ENCODE measurements around the gene LRRC25. TPM values are rescaled to one million over a fixed set of nuclear protein-coding genes. Genes with fewer than 3 reads are reported as not detected.

LRRC25 gene
- total RNA-seq, 2 donors from 2014 or later = 1.6 to 5.5 TPM

DNA sequence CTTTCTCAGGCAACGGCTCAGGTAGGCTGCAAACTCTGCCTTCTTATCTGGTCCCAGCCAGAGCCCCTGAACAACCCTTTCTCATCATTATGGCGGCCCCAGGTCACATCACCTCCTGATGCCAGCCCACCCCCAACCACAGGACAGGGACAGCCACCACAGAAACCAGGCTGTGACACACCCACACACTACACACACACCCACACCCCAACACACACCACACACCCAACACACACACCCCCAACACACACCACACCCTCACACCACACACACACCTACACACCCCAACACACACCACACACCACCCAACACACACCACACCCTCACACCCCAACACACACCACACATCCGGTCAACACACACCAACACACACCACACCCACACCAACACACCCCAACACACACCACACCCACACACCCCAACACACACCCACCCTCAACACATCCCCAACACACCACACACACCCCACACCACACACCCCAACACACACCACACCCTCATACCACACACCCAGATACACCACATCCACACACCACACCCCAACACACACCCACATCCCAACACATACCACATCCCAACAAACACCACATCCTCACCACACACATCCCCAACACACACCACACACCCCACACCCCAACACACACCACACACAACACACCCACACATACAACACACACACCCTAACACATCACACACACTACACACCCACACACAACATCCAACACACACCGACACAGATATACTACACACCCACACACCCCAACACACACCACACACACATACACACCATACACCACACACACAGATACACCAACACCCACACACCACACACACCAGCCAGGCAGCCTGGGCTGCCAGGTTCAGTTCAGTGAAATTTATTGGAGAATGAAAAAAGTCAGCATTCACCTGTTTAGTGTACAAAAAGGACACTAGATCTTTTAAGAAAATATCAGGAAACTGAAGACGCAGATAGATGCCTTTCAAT is 44.7 kb upstream of the LRRC25 start:
- WGBS = 70% methylated on average over 5 of the region's 5 CpGs
- no peak for DNase-seq (ENCODE audit: low spot score)
- Histone ChIP-seq H3K4me1 (replicated peaks) (peaks cover 1% of the 10 kb centered on the region), H3K27me3 (replicated peaks; ENCODE audit: insufficient read depth) (no peaks in the 10 kb centered on the region), H3K4me3 (no peak overlapping the region), H3K9me3 (no peaks in the 10 kb centered on the region), H3K27ac (no peak overlapping the region), H3K36me3 (peaks cover 0 to 10% of the 10 kb centered on the region in 2 donors)
- no peak for TF ChIP-seq POLR2A (IDR thresholded peaks at IDR 0.05)
- TF ChIP-seq POLR2AphosphoS5 (IDR thresholded peaks at IDR 0.05) = no peak
- TF ChIP-seq, protein P1, sequence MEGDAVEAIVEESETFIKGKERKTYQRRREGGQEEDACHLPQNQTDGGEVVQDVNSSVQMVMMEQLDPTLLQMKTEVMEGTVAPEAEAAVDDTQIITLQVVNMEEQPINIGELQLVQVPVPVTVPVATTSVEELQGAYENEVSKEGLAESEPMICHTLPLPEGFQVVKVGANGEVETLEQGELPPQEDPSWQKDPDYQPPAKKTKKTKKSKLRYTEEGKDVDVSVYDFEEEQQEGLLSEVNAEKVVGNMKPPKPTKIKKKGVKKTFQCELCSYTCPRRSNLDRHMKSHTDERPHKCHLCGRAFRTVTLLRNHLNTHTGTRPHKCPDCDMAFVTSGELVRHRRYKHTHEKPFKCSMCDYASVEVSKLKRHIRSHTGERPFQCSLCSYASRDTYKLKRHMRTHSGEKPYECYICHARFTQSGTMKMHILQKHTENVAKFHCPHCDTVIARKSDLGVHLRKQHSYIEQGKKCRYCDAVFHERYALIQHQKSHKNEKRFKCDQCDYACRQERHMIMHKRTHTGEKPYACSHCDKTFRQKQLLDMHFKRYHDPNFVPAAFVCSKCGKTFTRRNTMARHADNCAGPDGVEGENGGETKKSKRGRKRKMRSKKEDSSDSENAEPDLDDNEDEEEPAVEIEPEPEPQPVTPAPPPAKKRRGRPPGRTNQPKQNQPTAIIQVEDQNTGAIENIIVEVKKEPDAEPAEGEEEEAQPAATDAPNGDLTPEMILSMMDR (IDR thresholded peaks at IDR 0.05) = no peak
- intact Hi-C loops (cut with DNase I) = loop anchor here (10.0 kb wide), 1 partner anchor 233 kb away; no protein-coding TSS in a partner anchor

DNA sequence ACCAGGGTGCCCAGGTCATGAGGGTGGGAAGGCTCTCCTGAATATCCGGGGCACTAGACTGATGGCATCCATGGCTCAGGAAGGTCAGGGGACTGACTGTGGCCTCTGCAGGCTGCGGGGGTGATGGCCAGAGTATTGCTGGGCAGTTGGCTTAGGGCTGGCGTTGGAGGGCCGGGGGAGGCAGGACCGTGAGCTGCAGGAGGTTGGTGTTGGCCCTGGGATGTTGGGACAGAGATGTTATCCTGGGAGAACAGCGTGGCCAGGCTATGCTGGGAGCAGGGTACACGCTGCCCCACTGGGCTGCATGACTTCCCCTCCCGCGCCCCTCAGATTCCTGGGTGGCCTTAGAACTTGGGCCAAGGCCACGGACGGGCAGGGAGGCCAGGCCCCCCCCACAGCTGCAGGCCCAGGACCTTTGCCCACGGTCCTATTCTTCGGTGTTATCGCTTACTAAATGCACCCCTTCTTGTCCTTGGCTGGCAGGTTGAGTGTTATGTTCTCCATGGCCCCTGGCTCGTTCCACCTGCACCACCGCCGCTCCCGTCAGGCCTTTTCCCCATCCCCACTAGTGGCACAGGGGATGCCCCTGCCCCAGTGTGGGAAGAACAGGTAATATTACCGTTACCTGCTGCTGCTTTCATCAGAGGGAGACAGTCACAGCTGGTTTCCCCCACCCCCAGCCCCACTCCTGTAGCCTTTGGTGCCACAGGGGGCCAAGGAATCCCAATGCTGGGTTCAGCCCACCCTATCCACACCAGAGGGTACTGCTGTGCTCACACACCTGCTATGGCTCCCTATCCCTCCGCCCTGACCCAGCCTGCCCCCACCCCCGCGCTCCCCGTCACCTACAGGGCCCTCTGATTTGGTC is 43.7 kb upstream of the LRRC25 start:
- H3K9me3 ChIP-seq = no peaks in the 10 kb centered on the region
- intact Hi-C loops (cut with DNase I) = loop anchor here (10.0 kb wide), 1 partner anchor 234 kb away; no protein-coding TSS in a partner anchor
- peaks cover 0 to 5% of the 10 kb centered on the region in 2 donors for H3K36me3 ChIP-seq
- no peak overlapping the region for H3K27ac ChIP-seq
- 84% methylated on average over 22 of the region's 23 CpGs for WGBS
- no peaks in the 10 kb centered on the region for H3K27me3 ChIP-seq (replicated peaks; ENCODE audit: insufficient read depth)
- H3K4me3 ChIP-seq = no peak overlapping the region
- TF ChIP-seq POLR2A (IDR thresholded peaks at IDR 0.05) = no peak
- TF ChIP-seq POLR2AphosphoS5 (IDR thresholded peaks at IDR 0.05) = no peak
- TF ChIP-seq, protein P1 (IDR thresholded peaks at IDR 0.05) = no peak
- no peak for DNase-seq (ENCODE audit: low spot score)
- H3K4me1 ChIP-seq (replicated peaks) = peaks cover 2% of the 10 kb centered on the region

DNA sequence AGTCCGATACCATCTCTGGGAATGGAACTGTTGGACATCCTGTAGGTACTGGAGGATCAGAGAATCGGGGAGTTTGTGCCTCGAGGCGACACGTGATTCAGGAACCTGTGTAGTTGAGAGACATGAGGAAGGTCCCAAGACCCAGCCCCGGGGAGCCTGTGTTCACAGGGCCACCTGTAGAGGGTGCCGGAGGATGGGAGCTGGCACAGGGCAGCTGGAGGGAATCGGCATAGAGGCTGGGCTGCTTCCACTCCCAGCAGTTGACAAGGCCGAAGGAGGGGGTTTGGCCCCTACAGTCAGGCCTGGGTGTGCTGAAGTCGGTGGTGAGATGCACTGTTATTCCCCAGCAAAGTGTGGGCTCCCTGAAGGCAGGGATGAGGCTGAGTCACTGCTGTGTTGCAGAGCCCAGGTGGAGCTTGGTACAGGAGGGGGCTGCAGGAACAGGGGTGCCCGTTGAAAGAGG is 43.0 kb upstream of the LRRC25 start:
- Histone ChIP-seq H3K4me1 (replicated peaks) (peaks cover 2% of the 10 kb centered on the region), H3K36me3 (no peaks in the 10 kb centered on the region), H3K4me3 (no peak overlapping the region), H3K27ac (no peak overlapping the region), H3K9me3 (no peaks in the 10 kb centered on the region), H3K27me3 (replicated peaks; ENCODE audit: insufficient read depth) (no peaks in the 10 kb centered on the region)
- no peak for TF ChIP-seq POLR2AphosphoS5 (IDR thresholded peaks at IDR 0.05)
- TF ChIP-seq, protein P1 (IDR thresholded peaks at IDR 0.05) = peak in 1 of 4 experiments; percentile 8
- DNase-seq (ENCODE audit: low spot score) = no peak
- 54% methylated on average over 11 of the region's 11 CpGs for WGBS
- intact Hi-C loops (cut with DNase I) = loop anchor here (10.0 kb wide), 1 partner anchor 234 kb away; no protein-coding TSS in a partner anchor

DNA sequence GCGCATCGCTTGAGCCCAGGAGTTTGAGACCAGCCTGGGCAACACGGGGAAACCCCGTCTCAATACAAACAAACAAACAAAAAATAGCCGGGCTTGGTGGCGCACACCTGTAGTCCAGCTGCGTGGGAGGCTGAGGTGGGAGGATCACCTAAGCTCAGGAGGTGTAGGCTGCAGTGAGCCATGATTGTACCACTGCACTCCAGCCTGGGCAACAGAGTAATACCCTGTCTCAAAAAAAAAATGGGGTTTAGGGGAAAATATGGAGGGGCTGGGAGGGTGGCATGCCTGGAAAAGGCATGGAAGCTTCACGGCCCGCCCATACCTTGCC is 42.5 kb upstream of the LRRC25 start:
- peak overlapping the region in 1 of 2 donors; percentile 71 for H3K27ac ChIP-seq
- H3K9me3 ChIP-seq = no peaks in the 10 kb centered on the region
- H3K27me3 ChIP-seq (replicated peaks; ENCODE audit: insufficient read depth) = no peaks in the 10 kb centered on the region
- no peak overlapping the region for H3K4me3 ChIP-seq
- intact Hi-C loops (cut with DNase I) = loop anchor here (10.0 kb wide), 1 partner anchor 235 kb away; no protein-coding TSS in a partner anchor
- no peaks in the 10 kb centered on the region for H3K36me3 ChIP-seq
- DNase-seq (ENCODE audit: low spot score) = no peak
- no peak for TF ChIP-seq POLR2AphosphoS5 (IDR thresholded peaks at IDR 0.05)
- TF ChIP-seq, protein P1 (IDR thresholded peaks at IDR 0.05) = no peak
- 83% methylated on average over 9 of the region's 9 CpGs for WGBS
- peaks cover 2% of the 10 kb centered on the region for H3K4me1 ChIP-seq (replicated peaks)

Measured in prostate gland (tissue), 2 donors.